Measurements from ENCODE around the gene PDE4C.

PDE4C gene

GRCh38 chr19:18194554-18195238, 31.5 kb downstream of the PDE4C start:
- peak; percentile 43 for DNase-seq

DNA sequence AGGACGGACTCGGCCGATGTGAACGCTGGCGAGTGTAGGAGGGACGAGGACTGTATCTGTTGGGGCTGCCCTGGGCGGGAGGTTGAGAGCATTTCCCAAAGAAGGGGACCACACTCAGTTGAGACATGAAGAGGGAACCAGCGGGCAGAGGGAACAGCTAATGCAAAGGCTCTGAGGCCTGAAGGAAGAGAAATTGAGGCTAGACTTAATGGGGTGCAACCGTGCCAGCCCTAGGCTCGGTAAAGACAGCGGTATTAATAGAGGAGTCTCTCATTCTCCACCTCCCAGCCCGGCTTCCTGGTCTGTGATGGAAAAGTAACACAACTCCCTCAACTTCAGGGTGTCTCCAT, 32.1 kb downstream of the PDE4C start:
- no peak for DNase-seq

GRCh38 chr19:18193388-18194180, 32.7 kb downstream of the PDE4C start:
- peak; percentile 54 for DNase-seq

GRCh38 chr19:18192673-18193387, 33.4 kb downstream of the PDE4C start, which contains the start of gene MPV17L2:
MPV17L2 (plus strand) TSS chr19:18193218; CDS start chr19:18193282, 64 bp downstream.
- peak; percentile 100 for DNase-seq

DNA sequence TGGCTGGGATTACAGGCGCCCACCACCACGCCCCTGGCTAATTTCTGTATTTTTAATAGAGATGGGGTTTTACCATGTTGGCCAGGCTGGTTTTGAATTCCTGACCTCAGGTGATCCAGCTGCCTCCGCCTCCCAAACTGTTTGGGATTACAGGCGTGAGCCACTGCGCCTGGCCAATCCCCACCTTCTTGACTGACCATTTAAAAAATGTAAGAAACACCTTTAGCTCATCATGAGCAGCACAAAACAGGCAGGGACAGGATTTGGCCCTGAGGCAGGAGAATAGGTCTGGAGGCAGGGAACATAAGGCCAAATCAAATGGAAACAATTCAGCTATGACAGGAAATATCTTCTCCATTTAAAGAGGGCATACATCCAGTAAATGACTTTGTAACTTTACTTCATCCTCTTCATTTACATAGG, 34.6 kb downstream of the PDE4C start:
- no peak for DNase-seq

DNA sequence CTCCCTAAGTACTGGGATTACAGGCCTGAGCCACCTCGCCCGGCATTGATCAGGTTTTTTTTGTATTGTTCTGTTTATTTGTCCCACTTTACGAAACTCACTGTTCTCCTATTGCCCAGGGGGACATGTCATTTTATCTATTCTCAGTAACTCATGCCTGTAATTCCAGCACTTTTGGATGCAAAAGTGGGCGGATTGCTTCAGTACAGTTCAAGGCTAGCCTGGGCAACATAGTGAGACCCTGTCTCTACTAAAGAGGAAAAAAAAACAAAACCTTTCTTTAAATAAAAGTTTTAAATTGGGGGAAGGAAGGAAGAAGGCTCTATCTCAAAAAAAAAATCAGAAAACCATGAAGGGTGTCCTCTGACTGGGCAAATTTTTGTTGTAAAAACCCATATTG, 36.0 kb downstream of the PDE4C start:
- DNase-seq = no peak

- DNase-seq = no peak
Measured at GRCh38 chr19:18185538-18185937, 40.7 kb downstream of the PDE4C start.

DNA sequence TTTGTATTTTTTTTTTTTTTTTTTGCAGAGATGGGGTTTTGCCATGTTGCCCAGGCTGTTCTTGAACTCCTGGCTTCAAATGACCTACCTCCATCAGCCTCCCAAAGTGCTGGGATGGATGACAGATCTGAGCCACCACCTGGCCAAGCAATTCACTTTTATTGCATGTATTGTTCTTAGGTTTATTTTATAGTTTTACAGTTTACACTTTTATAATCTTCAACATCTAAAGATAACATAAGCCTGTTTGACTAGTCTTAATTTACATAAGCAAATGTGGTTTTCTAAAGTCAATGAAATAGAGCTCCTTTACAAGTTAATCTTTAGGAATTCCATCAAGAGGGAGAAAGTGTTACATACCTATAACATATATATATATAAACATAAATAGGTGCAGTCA, 42.7 kb downstream of the PDE4C start:
- DNase-seq = no peak

DNA sequence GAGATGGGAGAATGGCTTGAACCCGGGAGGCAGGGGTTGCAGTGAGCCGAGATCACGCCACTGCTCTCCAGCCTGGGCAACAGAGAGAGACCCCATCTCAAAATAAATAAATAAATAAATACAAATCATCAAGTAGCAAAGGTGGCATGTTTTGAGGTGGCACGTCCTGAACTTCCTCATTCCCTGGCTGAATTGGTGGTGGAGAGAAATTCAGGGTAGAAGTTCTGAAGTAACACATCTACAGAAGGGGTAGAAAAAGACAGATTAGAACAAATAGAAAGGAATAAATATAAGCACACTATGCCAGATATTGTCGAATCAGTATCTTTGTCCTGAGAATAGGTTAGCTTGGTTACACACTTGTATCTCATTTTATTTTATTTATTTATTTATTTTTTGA, 46.3 kb downstream of the PDE4C start:
- DNase-seq = no peak

DNA sequence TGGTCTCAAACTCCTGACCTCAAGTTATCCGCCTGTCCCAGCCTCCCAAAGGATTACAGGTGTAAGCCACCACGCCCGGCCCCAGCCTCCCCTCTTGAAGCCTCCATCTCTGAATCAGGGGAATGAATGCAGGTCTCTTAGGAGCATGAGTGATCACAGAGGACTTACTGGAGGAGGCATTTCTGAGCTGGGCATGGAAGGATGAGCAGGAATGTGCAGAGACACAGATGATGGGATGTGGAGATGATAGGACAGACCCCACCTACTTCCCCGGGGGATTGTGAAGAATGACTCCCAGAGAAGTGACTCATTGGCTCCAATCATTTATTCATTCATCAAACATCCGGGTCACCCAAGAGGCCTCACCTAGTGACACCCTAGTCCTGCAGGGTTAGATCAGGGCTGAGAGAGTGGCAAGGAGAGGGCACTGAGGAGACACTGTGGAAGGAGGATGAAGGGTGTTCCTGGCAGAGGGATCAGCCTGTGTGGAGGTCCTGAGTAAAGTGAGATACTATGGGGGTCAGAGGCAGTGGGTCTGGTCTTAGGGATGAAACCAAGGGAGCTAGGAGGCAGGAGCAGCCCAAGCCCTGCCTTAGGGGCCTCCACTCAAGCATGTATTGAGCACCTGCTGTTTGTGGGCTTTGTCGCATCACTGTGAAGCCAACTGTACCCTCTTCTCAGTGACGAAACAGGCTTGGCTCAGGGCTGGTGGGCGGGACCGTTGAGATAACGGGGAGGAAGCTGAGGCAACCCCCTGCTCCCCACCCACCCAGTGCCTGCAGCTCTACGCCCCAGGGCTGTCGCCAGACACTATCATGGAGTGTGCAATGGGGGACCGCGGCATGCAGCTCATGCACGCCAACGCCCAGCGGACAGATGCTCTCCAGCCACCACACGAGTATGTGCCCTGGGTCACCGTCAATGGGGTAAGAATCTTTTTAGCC, 49.6 kb downstream of the PDE4C start:
- DNase-seq = no peak

DNA sequence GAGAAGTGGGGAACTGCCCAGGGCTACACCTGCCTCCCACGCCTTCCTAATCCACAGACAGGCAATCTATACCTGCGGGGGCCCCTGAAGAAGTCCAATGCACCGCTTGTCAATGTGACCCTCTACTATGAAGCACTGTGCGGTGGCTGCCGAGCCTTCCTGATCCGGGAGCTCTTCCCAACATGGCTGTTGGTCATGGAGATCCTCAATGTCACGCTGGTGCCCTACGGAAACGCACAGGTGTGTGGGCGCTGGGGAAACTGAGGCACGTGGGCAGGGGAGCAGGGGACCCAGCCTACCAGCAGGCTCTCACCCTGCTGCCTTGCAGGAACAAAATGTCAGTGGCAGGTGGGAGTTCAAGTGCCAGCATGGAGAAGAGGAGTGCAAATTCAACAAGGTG, 51.3 kb downstream of the PDE4C start:
- no peak for DNase-seq
